ENCODE data around the gene SPECC1.

DNA sequence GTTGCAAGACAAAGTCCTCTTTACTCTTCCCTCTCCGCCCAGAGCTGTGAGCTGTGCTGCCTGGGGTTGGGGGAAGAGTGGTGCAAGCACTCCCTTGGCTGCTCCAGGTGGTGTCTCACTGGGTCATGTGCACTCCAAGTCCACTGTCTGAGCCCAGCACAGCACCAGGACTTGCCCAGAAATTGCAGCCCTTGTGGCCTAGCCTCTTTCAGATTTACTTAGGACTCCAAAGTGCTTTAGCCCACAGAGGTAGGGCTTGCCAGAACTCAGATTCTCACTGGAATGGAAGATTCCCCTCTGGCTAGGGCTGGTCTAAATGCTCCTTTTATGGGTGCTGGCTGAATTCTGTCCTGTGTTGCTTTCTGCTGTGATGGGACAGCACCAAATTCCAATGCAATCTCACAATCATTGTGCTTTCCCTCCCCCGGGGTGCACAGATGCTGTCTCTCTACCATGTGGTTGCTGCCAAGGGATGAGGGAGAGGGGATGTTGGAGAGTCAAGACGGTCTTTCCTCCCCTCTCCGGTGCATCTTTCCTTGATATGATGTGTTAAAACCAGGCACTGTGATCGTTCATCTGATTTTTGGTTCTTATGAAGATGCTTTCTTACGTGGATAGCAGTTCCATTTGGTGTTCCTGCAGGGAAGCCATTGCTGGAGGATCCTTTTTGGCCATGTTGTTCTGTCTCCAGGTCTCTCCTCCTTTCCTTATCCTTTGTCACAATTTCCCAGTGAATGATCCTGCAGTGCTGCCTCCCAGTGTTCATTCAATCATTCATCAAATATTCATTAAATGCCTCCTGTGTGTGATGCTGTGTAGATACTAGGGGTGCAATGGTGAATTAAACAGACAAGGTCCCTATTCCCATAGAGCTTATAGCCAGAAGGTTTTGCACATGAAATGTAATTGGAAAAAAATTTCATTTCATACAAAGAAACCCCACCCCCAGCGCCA, 216.3 kb downstream of the SPECC1 start:
- TF ChIP-seq, protein P1, sequence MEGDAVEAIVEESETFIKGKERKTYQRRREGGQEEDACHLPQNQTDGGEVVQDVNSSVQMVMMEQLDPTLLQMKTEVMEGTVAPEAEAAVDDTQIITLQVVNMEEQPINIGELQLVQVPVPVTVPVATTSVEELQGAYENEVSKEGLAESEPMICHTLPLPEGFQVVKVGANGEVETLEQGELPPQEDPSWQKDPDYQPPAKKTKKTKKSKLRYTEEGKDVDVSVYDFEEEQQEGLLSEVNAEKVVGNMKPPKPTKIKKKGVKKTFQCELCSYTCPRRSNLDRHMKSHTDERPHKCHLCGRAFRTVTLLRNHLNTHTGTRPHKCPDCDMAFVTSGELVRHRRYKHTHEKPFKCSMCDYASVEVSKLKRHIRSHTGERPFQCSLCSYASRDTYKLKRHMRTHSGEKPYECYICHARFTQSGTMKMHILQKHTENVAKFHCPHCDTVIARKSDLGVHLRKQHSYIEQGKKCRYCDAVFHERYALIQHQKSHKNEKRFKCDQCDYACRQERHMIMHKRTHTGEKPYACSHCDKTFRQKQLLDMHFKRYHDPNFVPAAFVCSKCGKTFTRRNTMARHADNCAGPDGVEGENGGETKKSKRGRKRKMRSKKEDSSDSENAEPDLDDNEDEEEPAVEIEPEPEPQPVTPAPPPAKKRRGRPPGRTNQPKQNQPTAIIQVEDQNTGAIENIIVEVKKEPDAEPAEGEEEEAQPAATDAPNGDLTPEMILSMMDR (IDR thresholded peaks at IDR 0.05 in 2 of 3, conservative IDR thresholded peaks at IDR 0.05 in 1 of 3; ENCODE audit: control insufficient read depth in 2 of 3, extremely low read depth in 1 of 3, insufficient read depth in 1 of 3, low read depth in 3 of 3, low read length in 3 of 3): no peak
- TF ChIP-seq TAF1 (IDR thresholded peaks at IDR 0.05; ENCODE audit: borderline replicate concordance, low read depth, low read length) (no peak), CEBPB (IDR thresholded peaks at IDR 0.05; ENCODE audit: borderline replicate concordance in 1 of 2, low read depth in 2 of 2, low read length in 2 of 2) (no peak), POLR2A (IDR thresholded peaks at IDR 0.05; ENCODE audit: low read depth, low read length) (no peak)
- TF ChIP-seq, protein P2, sequence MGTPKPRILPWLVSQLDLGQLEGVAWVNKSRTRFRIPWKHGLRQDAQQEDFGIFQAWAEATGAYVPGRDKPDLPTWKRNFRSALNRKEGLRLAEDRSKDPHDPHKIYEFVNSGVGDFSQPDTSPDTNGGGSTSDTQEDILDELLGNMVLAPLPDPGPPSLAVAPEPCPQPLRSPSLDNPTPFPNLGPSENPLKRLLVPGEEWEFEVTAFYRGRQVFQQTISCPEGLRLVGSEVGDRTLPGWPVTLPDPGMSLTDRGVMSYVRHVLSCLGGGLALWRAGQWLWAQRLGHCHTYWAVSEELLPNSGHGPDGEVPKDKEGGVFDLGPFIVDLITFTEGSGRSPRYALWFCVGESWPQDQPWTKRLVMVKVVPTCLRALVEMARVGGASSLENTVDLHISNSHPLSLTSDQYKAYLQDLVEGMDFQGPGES (IDR thresholded peaks at IDR 0.05): no peak
- TF ChIP-seq, protein P3, sequence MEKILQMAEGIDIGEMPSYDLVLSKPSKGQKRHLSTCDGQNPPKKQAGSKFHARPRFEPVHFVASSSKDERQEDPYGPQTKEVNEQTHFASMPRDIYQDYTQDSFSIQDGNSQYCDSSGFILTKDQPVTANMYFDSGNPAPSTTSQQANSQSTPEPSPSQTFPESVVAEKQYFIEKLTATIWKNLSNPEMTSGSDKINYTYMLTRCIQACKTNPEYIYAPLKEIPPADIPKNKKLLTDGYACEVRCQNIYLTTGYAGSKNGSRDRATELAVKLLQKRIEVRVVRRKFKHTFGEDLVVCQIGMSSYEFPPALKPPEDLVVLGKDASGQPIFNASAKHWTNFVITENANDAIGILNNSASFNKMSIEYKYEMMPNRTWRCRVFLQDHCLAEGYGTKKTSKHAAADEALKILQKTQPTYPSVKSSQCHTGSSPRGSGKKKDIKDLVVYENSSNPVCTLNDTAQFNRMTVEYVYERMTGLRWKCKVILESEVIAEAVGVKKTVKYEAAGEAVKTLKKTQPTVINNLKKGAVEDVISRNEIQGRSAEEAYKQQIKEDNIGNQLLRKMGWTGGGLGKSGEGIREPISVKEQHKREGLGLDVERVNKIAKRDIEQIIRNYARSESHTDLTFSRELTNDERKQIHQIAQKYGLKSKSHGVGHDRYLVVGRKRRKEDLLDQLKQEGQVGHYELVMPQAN (conservative IDR thresholded peaks at IDR 0.05): no peak
- TF ChIP-seq, protein P4, sequence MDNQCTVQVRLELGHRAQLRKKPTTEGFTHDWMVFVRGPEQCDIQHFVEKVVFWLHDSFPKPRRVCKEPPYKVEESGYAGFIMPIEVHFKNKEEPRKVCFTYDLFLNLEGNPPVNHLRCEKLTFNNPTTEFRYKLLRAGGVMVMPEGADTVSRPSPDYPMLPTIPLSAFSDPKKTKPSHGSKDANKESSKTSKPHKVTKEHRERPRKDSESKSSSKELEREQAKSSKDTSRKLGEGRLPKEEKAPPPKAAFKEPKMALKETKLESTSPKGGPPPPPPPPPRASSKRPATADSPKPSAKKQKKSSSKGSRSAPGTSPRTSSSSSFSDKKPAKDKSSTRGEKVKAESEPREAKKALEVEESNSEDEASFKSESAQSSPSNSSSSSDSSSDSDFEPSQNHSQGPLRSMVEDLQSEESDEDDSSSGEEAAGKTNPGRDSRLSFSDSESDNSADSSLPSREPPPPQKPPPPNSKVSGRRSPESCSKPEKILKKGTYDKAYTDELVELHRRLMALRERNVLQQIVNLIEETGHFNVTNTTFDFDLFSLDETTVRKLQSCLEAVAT (IDR thresholded peaks at IDR 0.05): no peak
